GM18951 (cell line): ENCODE measurements around the gene HPS3.
"Not testable (repeated sequence)": the region's sequence is repeated elsewhere in the genome, so short reads cannot be mapped to it uniquely, and the experiment has no call there.

ENCODE experiments used
- POLR2A ChIP-seq: IDR thresholded peaks from 4 replicates; pipeline ENCODE4 v1.6.1; 2011; ENCODE audit warnings: mild to moderate bottlenecking; ENCODE audit not compliant: insufficient read length, insufficient read depth; ENCODE audit errors: extremely low read depth
- in situ Hi-C: fragments of 300-500 bp; cut with MboI; formaldehyde crosslinking; loops from one replicate; pipeline ENCODE4 v1.12.0; 2022; ENCODE audit warnings: low sequenced_read_pairs, mixed read lengths, inconsistent platforms; ENCODE audit not compliant: unreplicated experiment

Gene HPS3

DNA sequence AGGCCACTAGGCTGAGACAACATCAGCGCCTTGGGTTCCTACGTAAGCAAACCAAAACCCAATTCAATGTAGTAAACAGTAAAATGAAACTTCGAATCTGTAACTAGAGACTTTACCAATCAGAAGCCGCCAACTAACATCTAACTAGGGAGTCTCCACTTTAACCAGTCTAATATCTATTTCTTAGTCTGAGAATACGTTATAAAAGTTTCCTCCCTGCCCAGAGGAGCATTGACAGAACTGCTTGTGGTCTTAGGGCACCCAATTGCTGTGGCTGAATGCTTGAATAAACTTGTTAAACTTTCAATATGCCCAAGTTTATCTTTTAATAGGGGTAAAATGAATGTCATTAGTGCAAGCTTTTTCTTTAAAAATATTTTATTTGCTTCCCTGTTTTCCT, 87.9 kb downstream of the HPS3 start:
- TF ChIP-seq POLR2A: no peak
- in situ Hi-C loops: no loop called here

DNA sequence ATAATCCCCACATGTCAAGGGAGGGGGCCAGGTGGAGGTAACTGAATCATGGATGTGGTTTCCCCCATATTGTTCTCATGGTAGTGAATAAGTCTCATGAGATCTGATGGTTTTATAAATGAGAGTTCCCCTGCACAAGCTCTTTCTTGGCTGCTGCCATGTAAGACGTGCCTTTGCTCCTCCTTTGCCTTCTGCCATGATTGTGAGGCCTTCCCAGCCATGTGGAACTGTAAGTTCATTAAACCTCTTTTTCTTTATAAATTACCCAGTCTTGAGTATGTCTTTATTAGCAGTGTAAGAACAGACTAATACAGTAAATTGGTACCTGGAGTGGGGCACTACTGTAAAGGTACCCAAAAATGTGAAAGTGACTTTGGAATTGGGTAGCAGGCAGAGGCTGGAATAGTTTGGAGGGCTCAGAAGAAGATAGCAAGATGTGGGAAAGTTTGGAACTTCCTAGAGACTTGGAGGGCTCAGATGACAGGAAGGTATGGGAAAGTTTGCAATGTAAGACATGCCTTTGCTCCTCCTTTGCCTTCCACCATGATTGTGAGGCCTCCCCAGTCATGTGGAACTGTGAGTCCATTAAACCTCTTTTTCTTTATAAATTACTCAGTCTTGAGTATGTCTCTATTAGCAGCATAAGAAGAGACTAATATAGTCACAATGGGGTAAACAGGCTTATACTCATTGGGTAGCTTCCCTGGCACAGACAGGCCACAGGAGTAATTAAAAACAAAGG, 90.1 kb downstream of the HPS3 start:
- in situ Hi-C loops: not testable (repeated sequence)

DNA sequence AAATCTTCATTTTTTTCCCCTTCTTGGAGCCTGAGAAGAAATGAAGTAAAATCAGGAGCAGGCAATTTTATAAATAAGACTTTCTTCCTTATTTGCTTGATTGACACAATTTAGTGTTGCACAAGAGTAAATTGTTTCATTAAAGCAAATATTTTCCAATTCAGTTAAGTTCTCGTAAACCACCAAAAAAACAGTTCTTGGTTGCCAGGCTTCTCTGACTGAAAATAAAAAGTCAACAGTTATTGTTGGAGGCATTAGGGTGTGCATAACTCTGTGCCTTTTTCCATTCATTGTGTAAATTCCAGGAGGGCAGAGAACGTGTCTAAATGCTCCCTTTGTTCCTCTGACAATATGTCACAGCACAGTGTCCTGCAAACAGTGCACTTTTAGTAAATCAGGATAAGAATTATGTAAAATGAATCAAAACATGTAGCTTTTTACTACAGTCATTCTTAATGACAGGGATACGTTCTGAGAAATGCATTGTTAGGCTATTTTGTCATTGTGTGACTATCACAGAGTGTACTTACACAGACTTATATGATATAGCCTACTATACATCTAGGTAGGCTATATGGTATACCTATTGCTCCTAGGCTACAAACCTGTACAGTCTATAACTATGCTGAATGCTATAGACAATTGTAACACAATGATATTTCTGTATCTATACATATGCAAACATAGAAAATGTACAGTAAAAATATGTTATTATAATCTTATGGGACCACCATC, 92.5 kb downstream of the HPS3 start, which contains the start of gene CP:
CP (minus strand) TSS at position 47 of the 735 bp plus-strand sequence; CDS start at position 10, 37 bp downstream.
- no peak for TF ChIP-seq POLR2A
- in situ Hi-C loops: no loop called here
